Measurements from ENCODE around the gene INAVA. TPM values are rescaled to one million over a fixed set of nuclear protein-coding genes. Genes with fewer than 3 reads are reported as not detected.

Gene INAVA
- total and polyA plus RNA-seq, 2 experiments from 2014 or later = 25.3 to 43.9 TPM

DNA sequence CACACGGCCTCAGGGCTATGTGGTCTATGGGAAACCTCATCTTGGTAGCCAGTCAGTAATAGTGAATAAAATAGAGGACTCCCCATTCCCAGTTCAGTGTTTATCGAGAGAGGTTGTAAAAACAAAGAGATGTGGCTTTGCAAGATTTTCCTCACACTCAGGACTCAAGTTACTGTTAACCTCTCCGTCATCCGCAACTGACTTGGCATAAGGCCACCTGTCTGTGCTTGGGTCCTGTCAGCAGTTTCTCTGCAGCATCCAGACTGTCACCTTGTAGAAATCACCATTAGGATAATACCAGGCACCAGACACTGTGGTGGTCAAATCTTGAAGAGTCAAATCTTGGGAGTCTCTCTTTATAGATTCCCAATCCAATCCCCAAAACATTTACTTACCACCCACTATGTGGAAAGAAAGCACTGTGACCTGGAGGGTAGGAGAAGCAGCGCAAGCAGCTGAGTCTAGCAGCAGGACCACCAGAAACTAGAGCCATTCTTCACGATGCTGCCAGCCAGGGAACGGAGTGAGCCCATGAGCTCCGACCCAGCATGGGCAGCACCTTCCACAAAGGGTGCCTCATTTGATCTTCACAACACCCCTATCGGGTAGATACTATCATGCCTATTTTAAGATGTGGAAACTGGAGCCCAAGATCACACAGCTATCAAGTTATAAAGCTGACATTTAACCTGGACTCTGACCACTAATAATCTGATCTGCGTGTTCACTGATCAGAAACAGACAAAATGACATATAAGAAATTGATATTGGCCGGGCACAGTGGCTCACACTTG, 27.5 kb upstream of the INAVA start (continued):
- TF ChIP-seq, protein P1, sequence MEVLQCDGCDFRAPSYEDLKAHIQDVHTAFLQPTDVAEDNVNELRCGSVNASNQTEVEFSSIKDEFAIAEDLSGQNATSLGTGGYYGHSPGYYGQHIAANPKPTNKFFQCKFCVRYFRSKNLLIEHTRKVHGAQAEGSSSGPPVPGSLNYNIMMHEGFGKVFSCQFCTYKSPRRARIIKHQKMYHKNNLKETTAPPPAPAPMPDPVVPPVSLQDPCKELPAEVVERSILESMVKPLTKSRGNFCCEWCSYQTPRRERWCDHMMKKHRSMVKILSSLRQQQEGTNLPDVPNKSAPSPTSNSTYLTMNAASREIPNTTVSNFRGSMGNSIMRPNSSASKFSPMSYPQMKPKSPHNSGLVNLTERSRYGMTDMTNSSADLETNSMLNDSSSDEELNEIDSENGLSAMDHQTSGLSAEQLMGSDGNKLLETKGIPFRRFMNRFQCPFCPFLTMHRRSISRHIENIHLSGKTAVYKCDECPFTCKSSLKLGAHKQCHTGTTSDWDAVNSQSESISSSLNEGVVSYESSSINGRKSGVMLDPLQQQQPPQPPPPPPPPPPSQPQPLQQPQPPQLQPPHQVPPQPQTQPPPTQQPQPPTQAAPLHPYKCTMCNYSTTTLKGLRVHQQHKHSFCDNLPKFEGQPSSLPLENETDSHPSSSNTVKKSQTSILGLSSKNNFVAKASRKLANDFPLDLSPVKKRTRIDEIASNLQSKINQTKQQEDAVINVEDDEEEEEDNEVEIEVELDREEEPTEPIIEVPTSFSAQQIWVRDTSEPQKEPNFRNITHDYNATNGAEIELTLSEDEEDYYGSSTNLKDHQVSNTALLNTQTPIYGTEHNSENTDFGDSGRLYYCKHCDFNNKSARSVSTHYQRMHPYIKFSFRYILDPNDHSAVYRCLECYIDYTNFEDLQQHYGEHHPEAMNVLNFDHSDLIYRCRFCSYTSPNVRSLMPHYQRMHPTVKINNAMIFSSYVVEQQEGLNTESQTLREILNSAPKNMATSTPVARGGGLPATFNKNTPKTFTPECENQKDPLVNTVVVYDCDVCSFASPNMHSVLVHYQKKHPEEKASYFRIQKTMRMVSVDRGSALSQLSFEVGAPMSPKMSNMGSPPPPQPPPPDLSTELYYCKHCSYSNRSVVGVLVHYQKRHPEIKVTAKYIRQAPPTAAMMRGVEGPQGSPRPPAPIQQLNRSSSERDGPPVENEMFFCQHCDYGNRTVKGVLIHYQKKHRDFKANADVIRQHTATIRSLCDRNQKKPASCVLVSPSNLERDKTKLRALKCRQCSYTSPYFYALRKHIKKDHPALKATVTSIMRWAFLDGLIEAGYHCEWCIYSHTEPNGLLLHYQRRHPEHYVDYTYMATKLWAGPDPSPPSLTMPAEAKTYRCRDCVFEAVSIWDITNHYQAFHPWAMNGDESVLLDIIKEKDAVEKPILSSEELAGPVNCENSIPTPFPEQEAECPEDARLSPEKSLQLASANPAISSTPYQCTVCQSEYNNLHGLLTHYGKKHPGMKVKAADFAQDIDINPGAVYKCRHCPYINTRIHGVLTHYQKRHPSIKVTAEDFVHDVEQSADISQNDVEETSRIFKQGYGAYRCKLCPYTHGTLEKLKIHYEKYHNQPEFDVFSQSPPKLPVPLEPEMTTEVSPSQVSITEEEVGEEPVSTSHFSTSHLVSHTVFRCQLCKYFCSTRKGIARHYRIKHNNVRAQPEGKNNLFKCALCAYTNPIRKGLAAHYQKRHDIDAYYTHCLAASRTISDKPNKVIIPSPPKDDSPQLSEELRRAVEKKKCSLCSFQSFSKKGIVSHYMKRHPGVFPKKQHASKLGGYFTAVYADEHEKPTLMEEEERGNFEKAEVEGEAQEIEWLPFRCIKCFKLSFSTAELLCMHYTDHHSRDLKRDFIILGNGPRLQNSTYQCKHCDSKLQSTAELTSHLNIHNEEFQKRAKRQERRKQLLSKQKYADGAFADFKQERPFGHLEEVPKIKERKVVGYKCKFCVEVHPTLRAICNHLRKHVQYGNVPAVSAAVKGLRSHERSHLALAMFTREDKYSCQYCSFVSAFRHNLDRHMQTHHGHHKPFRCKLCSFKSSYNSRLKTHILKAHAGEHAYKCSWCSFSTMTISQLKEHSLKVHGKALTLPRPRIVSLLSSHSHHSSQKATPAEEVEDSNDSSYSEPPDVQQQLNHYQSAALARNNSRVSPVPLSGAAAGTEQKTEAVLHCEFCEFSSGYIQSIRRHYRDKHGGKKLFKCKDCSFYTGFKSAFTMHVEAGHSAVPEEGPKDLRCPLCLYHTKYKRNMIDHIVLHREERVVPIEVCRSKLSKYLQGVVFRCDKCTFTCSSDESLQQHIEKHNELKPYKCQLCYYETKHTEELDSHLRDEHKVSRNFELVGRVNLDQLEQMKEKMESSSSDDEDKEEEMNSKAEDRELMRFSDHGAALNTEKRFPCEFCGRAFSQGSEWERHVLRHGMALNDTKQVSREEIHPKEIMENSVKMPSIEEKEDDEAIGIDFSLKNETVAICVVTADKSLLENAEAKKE (CRISPR knock-in tag; IDR thresholded peaks at IDR 0.05) = no peak
- TF ChIP-seq, protein P2, sequence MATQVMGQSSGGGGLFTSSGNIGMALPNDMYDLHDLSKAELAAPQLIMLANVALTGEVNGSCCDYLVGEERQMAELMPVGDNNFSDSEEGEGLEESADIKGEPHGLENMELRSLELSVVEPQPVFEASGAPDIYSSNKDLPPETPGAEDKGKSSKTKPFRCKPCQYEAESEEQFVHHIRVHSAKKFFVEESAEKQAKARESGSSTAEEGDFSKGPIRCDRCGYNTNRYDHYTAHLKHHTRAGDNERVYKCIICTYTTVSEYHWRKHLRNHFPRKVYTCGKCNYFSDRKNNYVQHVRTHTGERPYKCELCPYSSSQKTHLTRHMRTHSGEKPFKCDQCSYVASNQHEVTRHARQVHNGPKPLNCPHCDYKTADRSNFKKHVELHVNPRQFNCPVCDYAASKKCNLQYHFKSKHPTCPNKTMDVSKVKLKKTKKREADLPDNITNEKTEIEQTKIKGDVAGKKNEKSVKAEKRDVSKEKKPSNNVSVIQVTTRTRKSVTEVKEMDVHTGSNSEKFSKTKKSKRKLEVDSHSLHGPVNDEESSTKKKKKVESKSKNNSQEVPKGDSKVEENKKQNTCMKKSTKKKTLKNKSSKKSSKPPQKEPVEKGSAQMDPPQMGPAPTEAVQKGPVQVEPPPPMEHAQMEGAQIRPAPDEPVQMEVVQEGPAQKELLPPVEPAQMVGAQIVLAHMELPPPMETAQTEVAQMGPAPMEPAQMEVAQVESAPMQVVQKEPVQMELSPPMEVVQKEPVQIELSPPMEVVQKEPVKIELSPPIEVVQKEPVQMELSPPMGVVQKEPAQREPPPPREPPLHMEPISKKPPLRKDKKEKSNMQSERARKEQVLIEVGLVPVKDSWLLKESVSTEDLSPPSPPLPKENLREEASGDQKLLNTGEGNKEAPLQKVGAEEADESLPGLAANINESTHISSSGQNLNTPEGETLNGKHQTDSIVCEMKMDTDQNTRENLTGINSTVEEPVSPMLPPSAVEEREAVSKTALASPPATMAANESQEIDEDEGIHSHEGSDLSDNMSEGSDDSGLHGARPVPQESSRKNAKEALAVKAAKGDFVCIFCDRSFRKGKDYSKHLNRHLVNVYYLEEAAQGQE (IDR thresholded peaks at IDR 0.05; ENCODE audit: unreplicated experiment) = no peak

DNA sequence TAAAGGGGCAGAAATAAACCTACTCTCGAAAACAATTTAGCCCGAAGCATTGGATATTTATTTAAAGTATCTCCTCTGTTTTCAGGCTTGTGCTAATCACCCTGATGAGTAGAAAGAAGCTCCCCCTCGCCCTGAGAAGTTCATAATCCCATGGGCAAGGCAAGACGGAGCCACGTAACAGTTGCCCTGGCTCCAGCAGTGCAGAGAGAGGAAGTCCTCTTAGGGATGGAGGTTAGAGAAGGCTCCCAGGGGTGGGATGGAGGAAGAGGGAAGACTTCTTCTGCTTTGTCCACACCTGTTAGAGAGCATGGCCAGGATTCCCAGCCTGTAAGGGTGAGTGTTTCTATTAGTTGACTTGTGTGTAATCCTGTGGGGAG, 25.3 kb upstream of the INAVA start:
- peaks cover 11% of the 10 kb centered on the region for H3K27me3 Mint-ChIP-seq (ENCODE audit: insufficient read depth, low read depth, poor library complexity)
- Histone ChIP-seq H3K4me2 (no peak overlapping the region), H3K79me2 (replicated peaks; ENCODE audit: insufficient read depth) (no peaks in the 10 kb centered on the region), H3K4me3 (no peak overlapping the region), H3K4me1 (ENCODE audit: insufficient read depth) (peaks cover 5% of the 10 kb centered on the region; the same call in 1 of the 2 replicates), H3K27me3 (ENCODE audit: insufficient read depth) (peaks cover 5% of the 10 kb centered on the region; the same call in 1 of the 2 replicates), H4K20me1 (replicated peaks; ENCODE audit: insufficient read depth) (no peaks in the 10 kb centered on the region), H3K36me3 (ENCODE audit: insufficient read depth) (no peaks in the 10 kb centered on the region), H3K9me2 (ENCODE audit: insufficient read depth) (no peaks in the 10 kb centered on the region), H3K27ac (ENCODE audit: low read depth) (no peak overlapping the region), H3F3A (replicated peaks; ENCODE audit: low read depth) (0 out of 2 replicates have a peak, but pooled peaks cover 2% of the 10 kb centered on the region), H2AFZ (peak overlapping the region; percentile 28; the same call in 1 of the 2 replicates)
- no peaks in the 10 kb centered on the region; the same call in 2 of the 3 replicates for H3K36me3 Mint-ChIP-seq (ENCODE audit: low read depth)
- no peak overlapping the region for H3K4me3 Mint-ChIP-seq
- peaks cover 13% of the 10 kb centered on the region for H3K4me1 Mint-ChIP-seq
- no peak for DNase-seq (ENCODE audit: low spot score)
- no peaks in the 10 kb centered on the region for H3K9me3 Mint-ChIP-seq
- no peak for ATAC-seq
- H3K27ac Mint-ChIP-seq = 0 out of 2 replicates have a peak overlapping the region, but pooled peaks have one; percentile 33
- TF ChIP-seq JUNB (IDR thresholded peaks at IDR 0.05; ENCODE audit: unreplicated experiment) (no peak), ZNF331 (CRISPR knock-in tag; IDR thresholded peaks at IDR 0.05; ENCODE audit: low read depth) (no peak)
- TF ChIP-seq, protein P3, sequence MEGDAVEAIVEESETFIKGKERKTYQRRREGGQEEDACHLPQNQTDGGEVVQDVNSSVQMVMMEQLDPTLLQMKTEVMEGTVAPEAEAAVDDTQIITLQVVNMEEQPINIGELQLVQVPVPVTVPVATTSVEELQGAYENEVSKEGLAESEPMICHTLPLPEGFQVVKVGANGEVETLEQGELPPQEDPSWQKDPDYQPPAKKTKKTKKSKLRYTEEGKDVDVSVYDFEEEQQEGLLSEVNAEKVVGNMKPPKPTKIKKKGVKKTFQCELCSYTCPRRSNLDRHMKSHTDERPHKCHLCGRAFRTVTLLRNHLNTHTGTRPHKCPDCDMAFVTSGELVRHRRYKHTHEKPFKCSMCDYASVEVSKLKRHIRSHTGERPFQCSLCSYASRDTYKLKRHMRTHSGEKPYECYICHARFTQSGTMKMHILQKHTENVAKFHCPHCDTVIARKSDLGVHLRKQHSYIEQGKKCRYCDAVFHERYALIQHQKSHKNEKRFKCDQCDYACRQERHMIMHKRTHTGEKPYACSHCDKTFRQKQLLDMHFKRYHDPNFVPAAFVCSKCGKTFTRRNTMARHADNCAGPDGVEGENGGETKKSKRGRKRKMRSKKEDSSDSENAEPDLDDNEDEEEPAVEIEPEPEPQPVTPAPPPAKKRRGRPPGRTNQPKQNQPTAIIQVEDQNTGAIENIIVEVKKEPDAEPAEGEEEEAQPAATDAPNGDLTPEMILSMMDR (conservative IDR thresholded peaks at IDR 0.05; ENCODE audit: low read depth in 2 of 2) = no peak
